Progenitor cell of endocrine pancreas (in vitro differentiated cells): Measurements from ENCODE around the gene OR6B1. TPM values are rescaled to one million over a fixed set of nuclear protein-coding genes. Genes with fewer than 3 reads are reported as not detected.
"Not testable (repeated sequence)": the region's sequence is repeated elsewhere in the genome, so short reads cannot be mapped to it uniquely, and the experiment has no call there.

Experiments
- DNase-seq: peaks from one replicate; pipeline ENCODE4 v3.0.0; 2021; ENCODE audit warnings: low spot score; ENCODE audit not compliant: unreplicated experiment
- H3K27ac Mint-ChIP-seq: 2 replicates; pipeline ENCODE4 v1.8.0; 2021; ENCODE audit warnings: mild to moderate bottlenecking, moderate library complexity, mixed read lengths
- H3K27me3 Mint-ChIP-seq: 2 replicates; pipeline ENCODE4 v1.8.0; 2021; ENCODE audit warnings: mixed read lengths
- H3K36me3 Mint-ChIP-seq: 2 replicates; pipeline ENCODE4 v1.8.0; 2022; ENCODE audit warnings: mixed read lengths; ENCODE audit not compliant: insufficient read depth
- H3K4me1 Mint-ChIP-seq: 2 replicates; pipeline ENCODE4 v1.8.0; 2021; ENCODE audit warnings: low read depth, mixed read lengths
- H3K4me3 Mint-ChIP-seq: 2 replicates; pipeline ENCODE4 v1.8.0; 2021; ENCODE audit warnings: low read depth, mild to moderate bottlenecking, moderate library complexity, mixed read lengths
- H3K9me3 Mint-ChIP-seq: 2 replicates; pipeline ENCODE4 v1.8.0; 2021; ENCODE audit warnings: low read depth, mixed read lengths
- CTCF ChIP-seq: fragments of 200-600 bp; sonication (generic); IDR thresholded peaks from one replicate; pipeline ENCODE4 v1.5.0; 2021; ENCODE audit warnings: antibody characterized with exemption, mild to moderate bottlenecking; ENCODE audit not compliant: unreplicated experiment
- total RNA-seq: library from RNA; stranded (reverse); gene quantifications from 2 replicates; pipeline ENCODE4 v1.2.1, GENCODE V29; 2021

OR6B1 gene
- total RNA-seq, 1 donor from 2014 or later: not detected

GRCh38 chr7:144037414-144038035 lies 37.4 kb downstream of the OR6B1 start:
- Mint-ChIP-seq H3K27ac (no peak overlapping the region), H3K27me3 (no peaks in the 10 kb centered on the region)

GRCh38 chr7:144038887-144039286 lies 38.8 kb downstream of the OR6B1 start:
- no peaks in the 10 kb centered on the region for H3K9me3 Mint-ChIP-seq
- H3K36me3 Mint-ChIP-seq: no peaks in the 10 kb centered on the region
- peaks cover 3% of the 10 kb centered on the region for H3K27me3 Mint-ChIP-seq
- H3K27ac Mint-ChIP-seq: no peak overlapping the region
- no peak for DNase-seq
- no peak overlapping the region for H3K4me3 Mint-ChIP-seq
- no peak for TF ChIP-seq CTCF
- no peaks in the 10 kb centered on the region for H3K4me1 Mint-ChIP-seq

More at GRCh38 chr7:144037414-144038035, 37.4 kb downstream of the OR6B1 start:
- H3K4me1 Mint-ChIP-seq: peaks cover 4% of the 10 kb centered on the region
- no peaks in the 10 kb centered on the region for H3K9me3 Mint-ChIP-seq
- no peaks in the 10 kb centered on the region for H3K36me3 Mint-ChIP-seq
- DNase-seq: no peak
- H3K4me3 Mint-ChIP-seq: no peak overlapping the region
- TF ChIP-seq CTCF: no peak

GRCh38 chr7:144048648-144049047 lies 48.5 kb downstream of the OR6B1 start, which contains the start of gene OR2A5:
Gene OR2A5, plus strand, starts transcription at chr7:144048948. Its CDS starts 1,454 bp downstream, at chr7:144050402.
- no peaks in the 10 kb centered on the region for H3K36me3 Mint-ChIP-seq
- no peaks in the 10 kb centered on the region for H3K27me3 Mint-ChIP-seq
- DNase-seq: no peak
- H3K9me3 Mint-ChIP-seq: no peaks in the 10 kb centered on the region
- H3K4me3 Mint-ChIP-seq: no peak within 1 kb of the TSS
- H3K4me1 Mint-ChIP-seq: no peaks in the 10 kb centered on the region
- H3K27ac Mint-ChIP-seq: no peak within 1 kb of the TSS
- TF ChIP-seq CTCF: no peak

GRCh38 chr7:144049491-144049890 lies 49.4 kb downstream of the OR6B1 start:
- Mint-ChIP-seq H3K27me3 (no peaks in the 10 kb centered on the region), H3K4me3 (no peak overlapping the region), H3K36me3 (no peaks in the 10 kb centered on the region), H3K9me3 (no peaks in the 10 kb centered on the region), H3K27ac (no peak overlapping the region), H3K4me1 (no peaks in the 10 kb centered on the region)
- no peak for DNase-seq
- TF ChIP-seq CTCF: no peak

GRCh38 chr7:144050093-144050492 lies 50.0 kb downstream of the OR6B1 start:
- Mint-ChIP-seq H3K4me3 (no peak overlapping the region), H3K27ac (no peak overlapping the region), H3K36me3 (no peaks in the 10 kb centered on the region), H3K4me1 (no peaks in the 10 kb centered on the region), H3K9me3 (no peaks in the 10 kb centered on the region), H3K27me3 (no peaks in the 10 kb centered on the region)
- TF ChIP-seq CTCF: no peak
- no peak for DNase-seq

- not testable (repeated sequence) for H3K27me3 Mint-ChIP-seq, H3K27ac Mint-ChIP-seq, H3K4me3 Mint-ChIP-seq, H3K4me1 Mint-ChIP-seq, DNase-seq, H3K9me3 Mint-ChIP-seq, H3K36me3 Mint-ChIP-seq
These were observed 50.8 kb downstream of the OR6B1 start for GRCh38 chr7:144050884-144051283.
